Panc1 (cell line): ENCODE data around the gene H6PD. TPM values are rescaled to one million over a fixed set of nuclear protein-coding genes. Genes with fewer than 3 reads are reported as not detected.

Experiments used
- ATAC-seq: fragments of 200-7000 bp; cut with Tn5 transposase; 2 replicates; pipeline ENCODE4 v1.9.1; 2020; ENCODE audit warnings: mild to moderate bottlenecking, moderate library complexity
- BruUV-seq: library from RNA; stranded (reverse); fragments of 400-500 nt; replicated peaks from 2 replicates; lab custom pipeline; 2021; lab: Mats Ljungman, UMichigan
- CTCF ChIA-PET: fragments of 300-600 bp; sonication (Branson Sonifier 250); formaldehyde crosslinking; loops from one replicate; lab custom pipeline; 2022; ENCODE audit warnings: antibody characterized with exemption; lab: Charles Lee
- POLR2A ChIA-PET: fragments of 300-600 bp; sonication (Branson Sonifier 250); formaldehyde crosslinking; loops from one replicate; lab custom pipeline; 2022; ENCODE audit warnings: antibody characterized with exemption; lab: Charles Lee
- DNase-seq: peaks from one replicate; pipeline ENCODE4 v3.0.0-alpha.2; 2010; ENCODE audit warnings: low read depth, low spot score
- H3K27ac ChIP-seq: 2 replicates; pipeline ENCODE4 v1.5.1; 2011; ENCODE audit warnings: mild to moderate bottlenecking, low read length, inconsistent platforms
- H3K27me3 ChIP-seq: fragments of 200-500 bp; sonication (Bioruptor generic); 2 replicates; pipeline ENCODE4 v1.6.0; 2014; ENCODE audit warnings: low read length, inconsistent platforms; ENCODE audit not compliant: control insufficient read depth, insufficient read depth
- H3K36me3 ChIP-seq: fragments of 200-500 bp; sonication (Bioruptor generic); 2 replicates; pipeline ENCODE4 v1.5.1; 2014; ENCODE audit warnings: inconsistent platforms, mild to moderate bottlenecking, low read length, moderate library complexity; ENCODE audit not compliant: control insufficient read depth, insufficient read depth
- H3K4me1 ChIP-seq: 2 replicates; pipeline ENCODE4 v1.5.1; 2011; ENCODE audit warnings: inconsistent platforms, mild to moderate bottlenecking, low read length, moderate library complexity; ENCODE audit not compliant: control insufficient read depth, insufficient read depth
- H3K4me3 ChIP-seq, 2 experiments: 2 replicates each; pipeline ENCODE4 v1.5.1; 2011 to 2012; ENCODE audit warnings: low read depth in 2 of 2, low read length in 2 of 2, mild to moderate bottlenecking in 2 of 2, inconsistent platforms in 1 of 2, moderate library complexity in 1 of 2
- H3K9me3 ChIP-seq: fragments of 200-500 bp; sonication (Bioruptor generic); 2 replicates; pipeline ENCODE4 v1.5.1; 2014; ENCODE audit warnings: low read depth, mild to moderate bottlenecking, inconsistent platforms, low read length, moderate library complexity; ENCODE audit not compliant: control insufficient read depth, insufficient read depth
- CTCF ChIP-seq: fragments of 450-650 bp; IDR thresholded peaks from 2 replicates; pipeline ENCODE4 v1.5.1; 2017; ENCODE audit warnings: mild to moderate bottlenecking
- POLR2AphosphoS5 ChIP-seq: IDR thresholded peaks from 2 replicates; pipeline ENCODE4 v1.6.1; 2012; ENCODE audit warnings: mild to moderate bottlenecking, low read depth, low read length, moderate library complexity
- REST ChIP-seq, 2 experiments: IDR thresholded peaks; 2 replicates each; pipeline ENCODE4 v1.6.1; 2011 to 2012; ENCODE audit warnings: low read depth in 2 of 2, control low read depth in 1 of 2, low read length in 1 of 2, mild to moderate bottlenecking in 1 of 2, moderate library complexity in 1 of 2; ENCODE audit not compliant: insufficient read depth in 1 of 2
- SIN3A ChIP-seq: IDR thresholded peaks from 2 replicates; pipeline ENCODE4 v1.6.1; 2012; ENCODE audit warnings: low read depth, mild to moderate bottlenecking, low read length, moderate library complexity, borderline replicate concordance; ENCODE audit not compliant: insufficient read depth
- TCF7L2 ChIP-seq: IDR thresholded peaks from 2 replicates; pipeline ENCODE4 v1.6.1; 2011; ENCODE audit warnings: mild to moderate bottlenecking, low read depth, low read length, inconsistent platforms
- in situ Hi-C: cut with HindIII; loops from 2 replicates; pipeline ENCODE4 v1.10.0; 2016; ENCODE audit warnings: low sequenced_read_pairs, low pct_unique_long_range_greater_than_20kb
- intact Hi-C: fragments of 100-400 bp; cut with micrococcal nuclease; formaldehyde crosslinking; loops from one replicate; pipeline ENCODE4 v1.10.0; 2022; ENCODE audit not compliant: unreplicated experiment
- total RNA-seq: library from RNA; stranded (reverse); gene quantifications from one replicate; pipeline ENCODE4 v1.2.1, GENCODE V29; 2021; ENCODE audit not compliant: unreplicated experiment

H6PD gene
- total RNA-seq, 1 experiment from 2014 or later, result 23.5 TPM

GRCh38 chr1:9302745-9303524 is 68.4 kb downstream of the H6PD start:
- DNase-seq (no peak), ATAC-seq (peak; percentile 86)
- intact Hi-C loops (no loop called here), in situ Hi-C loops (no loop called here)
- Histone ChIP-seq H3K27ac (peak overlapping the region; percentile 62), H3K36me3 (no peaks in the 10 kb centered on the region), H3K27me3 (no peaks in the 10 kb centered on the region), H3K4me1 (peaks cover 28% of the 10 kb centered on the region), H3K9me3 (no peaks in the 10 kb centered on the region), H3K4me3 (peak overlapping the region in 1 of 2 experiments; percentile 9; a peak in 1 of 4 replicates)
- CTCF ChIA-PET, result no interaction called here
- POLR2A ChIA-PET, result no interaction called here
- TF ChIP-seq REST (IDR thresholded peaks at IDR 0.05; ENCODE audit: insufficient read depth in 1 of 2, low read depth in 2 of 2, low read length in 1 of 2), result no peak
- no peak for TF ChIP-seq POLR2AphosphoS5
- BruUV-seq, result no TSS peak

- CTCF ChIA-PET, result no interaction called here
- H3K4me3 ChIP-seq, result no peak overlapping the region
- peaks cover 30% of the 10 kb centered on the region for H3K4me1 ChIP-seq
- 0 out of 2 replicates have a peak overlapping the region, but pooled peaks have one; percentile 14 for H3K27ac ChIP-seq
- in situ Hi-C loops (no loop called here), intact Hi-C loops (no loop called here)
- DNase-seq (no peak), ATAC-seq (no peak)
- no peaks in the 10 kb centered on the region for H3K9me3 ChIP-seq
- no TSS peak for BruUV-seq
- TF ChIP-seq TCF7L2 (no peak), POLR2AphosphoS5 (no peak), SIN3A (no peak), CTCF (no peak), REST (IDR thresholded peaks at IDR 0.05; ENCODE audit: insufficient read depth in 1 of 2, low read depth in 2 of 2, low read length in 1 of 2) (no peak)
- POLR2A ChIA-PET, result no interaction called here
- no peaks in the 10 kb centered on the region for H3K36me3 ChIP-seq
- no peaks in the 10 kb centered on the region for H3K27me3 ChIP-seq
These were observed 69.3 kb downstream of the H6PD start for GRCh38 chr1:9303916-9304315.
